OCI-M2 (cell line): ENCODE results near the gene ERBB4.
"Not testable (repeated sequence)": the region's sequence is repeated elsewhere in the genome, so short reads cannot be mapped to it uniquely, and the experiment has no call there.

Experiments used
- DNase-seq: peaks from one replicate; lab custom pipeline; 2025; ENCODE audit not compliant: unreplicated experiment; lab: John Stamatoyannopoulos, UW

Gene ERBB4

DNA sequence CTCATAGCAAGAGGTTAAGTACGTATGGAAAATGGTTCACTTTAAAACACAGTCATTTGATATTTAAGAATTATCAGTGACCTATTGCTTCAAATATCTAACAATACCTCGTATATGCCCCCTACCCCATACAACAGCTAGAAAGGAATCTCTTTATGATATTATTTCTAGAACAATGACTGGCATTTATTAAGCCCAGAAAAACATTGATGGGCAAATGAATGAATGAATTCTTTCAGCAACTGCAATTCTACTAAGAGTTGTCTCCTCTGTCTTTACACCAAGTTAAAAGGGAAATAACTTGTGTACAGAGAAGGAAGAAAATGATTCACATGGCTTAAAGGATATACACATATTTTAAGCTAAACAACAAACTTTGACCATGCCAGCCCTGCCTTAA is 384.7 kb downstream of the ERBB4 start:
- DNase-seq, result no peak

- no peak for DNase-seq
Measured at GRCh38 chr2:212147921-212148513, 390.6 kb downstream of the ERBB4 start.

GRCh38 chr2:212146416-212146815 is 392.2 kb downstream of the ERBB4 start:
- DNase-seq, result no peak

DNA sequence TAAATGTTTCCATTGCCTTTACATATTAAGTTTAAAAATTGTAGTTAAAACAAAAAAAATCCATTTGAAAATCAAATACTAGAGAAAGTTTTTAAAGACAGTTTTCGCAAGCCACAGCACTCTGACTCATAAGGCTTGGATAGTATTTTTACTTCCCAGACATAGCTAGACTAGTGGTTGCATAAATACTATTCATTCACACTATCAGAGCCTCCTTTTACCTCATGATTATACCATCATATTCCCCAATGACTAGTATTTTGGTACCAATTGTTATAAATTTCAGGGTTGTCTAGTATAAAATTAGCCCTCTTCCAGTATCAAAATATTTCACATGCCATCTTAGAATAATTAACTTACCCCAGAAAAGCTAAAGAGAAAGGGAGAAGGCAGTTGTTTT is 393.5 kb downstream of the ERBB4 start:
- no peak for DNase-seq

- DNase-seq, result no peak
Measured at GRCh38 chr2:212142631-212143030, 396.0 kb downstream of the ERBB4 start.

DNA sequence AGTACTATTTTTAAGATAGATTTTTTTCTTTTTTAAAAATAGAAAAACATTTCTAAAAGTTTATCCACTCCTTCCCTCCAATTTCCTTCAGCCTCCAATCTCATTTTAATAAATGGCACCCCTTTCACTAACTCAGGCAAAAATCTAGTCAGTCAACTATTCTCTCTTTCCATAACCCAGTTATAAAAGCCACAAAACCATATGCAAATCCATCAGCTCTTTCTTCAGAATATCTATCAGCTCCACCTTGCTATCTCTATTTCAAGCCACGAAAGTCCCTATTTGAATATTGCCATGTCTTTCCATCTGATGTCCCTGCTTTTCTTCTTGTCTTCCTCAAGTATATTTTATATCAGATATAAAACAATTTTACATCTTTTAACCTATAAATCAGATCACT is 397.1 kb downstream of the ERBB4 start:
- DNase-seq, result no peak

- no peak for DNase-seq
Measured at GRCh38 chr2:212136216-212136795, 402.3 kb downstream of the ERBB4 start.

- no peak for DNase-seq
Measured at GRCh38 chr2:212135739-212136138, 402.9 kb downstream of the ERBB4 start.

- no peak for DNase-seq
Measured at GRCh38 chr2:212133337-212133736, 405.3 kb downstream of the ERBB4 start.

- no peak for DNase-seq
Measured at GRCh38 chr2:212124598-212124997, 414.0 kb downstream of the ERBB4 start.

GRCh38 chr2:212119591-212119990 is 419.0 kb downstream of the ERBB4 start:
- DNase-seq, result no peak

- DNase-seq, result no peak
Measured at GRCh38 chr2:212117926-212118325, 420.7 kb downstream of the ERBB4 start.

GRCh38 chr2:212114489-212114888 is 424.1 kb downstream of the ERBB4 start:
- DNase-seq, result no peak

- DNase-seq, result no peak
Measured at GRCh38 chr2:212112401-212112800, 426.2 kb downstream of the ERBB4 start.

- no peak for DNase-seq
Measured at GRCh38 chr2:212109792-212110680, 428.6 kb downstream of the ERBB4 start.

DNA sequence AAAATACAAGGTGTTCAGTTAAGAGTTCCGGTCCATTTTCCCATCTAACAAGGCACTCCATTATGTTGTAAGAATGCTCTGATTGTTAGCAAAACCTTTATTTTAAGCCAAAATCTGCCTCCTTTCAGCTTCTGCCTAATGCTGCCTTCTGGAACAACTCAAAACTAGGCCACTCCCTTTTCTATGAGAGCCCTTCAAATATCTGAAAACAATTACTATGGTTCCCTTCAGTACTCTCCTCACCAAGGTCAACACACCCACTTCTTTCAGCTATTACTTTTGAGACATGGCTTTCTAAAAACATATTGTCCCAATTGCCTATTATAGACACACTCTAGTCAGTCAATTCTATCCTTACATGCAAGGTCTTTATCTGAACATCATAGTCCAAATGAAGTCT is 429.4 kb downstream of the ERBB4 start:
- no peak for DNase-seq

- DNase-seq, result no peak
Measured at GRCh38 chr2:212107989-212108388, 430.6 kb downstream of the ERBB4 start.

DNA sequence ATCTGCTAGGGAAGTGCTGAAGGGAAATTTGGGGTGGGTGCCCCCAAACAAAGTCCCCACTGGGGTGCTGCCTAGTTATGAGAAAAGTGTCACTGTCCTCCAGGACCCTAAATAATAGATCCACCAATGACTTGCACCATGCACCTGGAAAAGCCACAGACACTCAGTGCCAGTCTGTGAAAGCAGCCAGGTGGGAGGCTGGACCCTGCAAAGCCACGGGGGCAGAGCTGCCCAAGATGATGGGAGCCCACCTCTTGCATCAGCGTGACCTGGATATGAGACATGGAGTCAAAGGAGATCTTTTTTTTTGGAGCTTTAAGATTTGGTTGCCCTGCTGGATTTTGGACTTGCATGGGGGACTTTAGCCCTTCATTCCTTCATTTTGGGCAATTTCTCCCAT is 431.6 kb downstream of the ERBB4 start:
- DNase-seq, result no peak

GRCh38 chr2:212106536-212106935 is 432.1 kb downstream of the ERBB4 start:
- not testable (repeated sequence) for DNase-seq

DNA sequence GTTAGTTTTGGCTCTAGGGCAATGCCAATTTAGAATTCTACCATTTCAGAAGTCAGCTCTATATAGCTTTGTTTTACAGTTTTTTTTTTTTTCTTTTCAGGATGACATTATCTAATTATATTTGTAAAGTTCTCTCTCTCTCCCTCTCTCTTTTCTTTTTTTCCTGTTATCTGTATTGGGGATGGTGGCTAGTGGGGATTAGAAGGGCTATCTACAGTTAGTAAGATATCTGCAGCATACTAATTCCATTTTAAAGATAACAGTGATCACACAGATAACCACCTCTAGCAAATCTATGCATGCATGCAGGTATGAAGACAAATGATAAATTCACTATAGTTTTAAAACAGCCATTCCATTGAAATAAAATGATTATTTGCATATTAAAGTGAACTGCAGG is 438.9 kb downstream of the ERBB4 start:
- DNase-seq, result no peak

- no peak for DNase-seq
Measured at GRCh38 chr2:212098966-212099365, 439.6 kb downstream of the ERBB4 start.

DNA sequence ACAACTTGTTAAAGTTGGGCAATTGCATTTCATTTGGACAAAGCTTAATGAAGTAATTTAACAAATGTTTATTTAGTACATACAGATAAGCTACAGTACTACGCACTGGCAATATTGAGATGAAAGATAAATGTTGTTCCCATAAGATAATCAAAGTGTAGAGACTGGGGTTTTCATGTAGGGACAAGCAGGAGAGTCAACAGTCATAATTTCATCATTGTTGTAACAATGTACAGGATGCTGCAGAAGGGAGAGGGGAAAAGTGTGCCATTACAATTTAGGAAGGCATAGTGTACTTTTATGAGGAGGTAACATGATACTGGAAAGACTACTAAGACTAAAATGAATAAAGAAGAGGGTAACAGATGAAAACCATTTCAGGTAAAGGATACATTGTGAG is 441.6 kb downstream of the ERBB4 start:
- no peak for DNase-seq
